GM23338 (cell line): ENCODE results near the gene STX5. TPM values are rescaled to one million over a fixed set of nuclear protein-coding genes. Genes with fewer than 3 reads are reported as not detected.
A peak's percentile ranks its signal among the peaks of the same experiment; 100 is the strongest.

Experiments used
- ATAC-seq: fragments of 200-7000 bp; cut with Tn5 transposase; 3 replicates; pipeline ENCODE4 v1.9.1; 2020
- DNase-seq: peaks from one replicate; pipeline ENCODE4 v3.0.0-alpha.2; 2015; ENCODE audit warnings: low spot score
- H2AFZ ChIP-seq: fragments of 200-600 bp; sonication (generic); 2 replicates; pipeline ENCODE4 v1.8.0; 2016; ENCODE audit warnings: antibody characterized with exemption, mild to moderate bottlenecking, moderate library complexity
- H3F3A ChIP-seq: fragments of 200-600 bp; sonication (generic); replicated peaks from 2 replicates; pipeline ENCODE4 v1.8.0; 2017; ENCODE audit warnings: antibody characterized with exemption, mixed run types, low read depth
- H3K27ac ChIP-seq: fragments of 200-600 bp; sonication (generic); 2 replicates; pipeline ENCODE4 v1.6.1; 2016; ENCODE audit warnings: low read depth
- H3K27me3 ChIP-seq: fragments of 200-600 bp; sonication (generic); 2 replicates; pipeline ENCODE4 v1.8.0; 2016; ENCODE audit warnings: mild to moderate bottlenecking, mixed run types, moderate library complexity; ENCODE audit not compliant: insufficient read depth
- H3K36me3 ChIP-seq: fragments of 200-600 bp; sonication (generic); 2 replicates; pipeline ENCODE4 v1.8.0; 2016; ENCODE audit warnings: mild to moderate bottlenecking; ENCODE audit not compliant: insufficient read depth
- H3K4me1 ChIP-seq: fragments of 200-600 bp; sonication (generic); 2 replicates; pipeline ENCODE4 v1.8.0; 2016; ENCODE audit warnings: mild to moderate bottlenecking, moderate library complexity; ENCODE audit not compliant: insufficient read depth
- H3K4me2 ChIP-seq: fragments of 200-600 bp; sonication (generic); 2 replicates; pipeline ENCODE4 v1.7.1; 2017; ENCODE audit warnings: mixed run types
- H3K4me3 ChIP-seq: fragments of 200-600 bp; sonication (generic); 2 replicates; pipeline ENCODE4 v1.6.1; 2016; ENCODE audit warnings: mixed run types
- H3K79me2 ChIP-seq: fragments of 200-600 bp; sonication (generic); replicated peaks from 2 replicates; pipeline ENCODE4 v1.8.0; 2017; ENCODE audit warnings: mild to moderate bottlenecking; ENCODE audit not compliant: insufficient read depth
- H3K9me2 ChIP-seq: fragments of 200-600 bp; sonication (generic); 2 replicates; pipeline ENCODE4 v1.8.0; 2017; ENCODE audit not compliant: insufficient read depth
- H4K20me1 ChIP-seq: fragments of 200-600 bp; sonication (generic); replicated peaks from 2 replicates; pipeline ENCODE4 v1.8.0; 2017; ENCODE audit warnings: mild to moderate bottlenecking; ENCODE audit not compliant: insufficient read depth
- H3K27ac Mint-ChIP-seq: 2 replicates; pipeline ENCODE4 v1.8.0; 2020; ENCODE audit warnings: inconsistent platforms, mild to moderate bottlenecking, moderate library complexity, mixed read lengths
- H3K27me3 Mint-ChIP-seq: 3 replicates; pipeline ENCODE4 v1.8.0; 2022; ENCODE audit warnings: low read depth, mild to moderate bottlenecking, moderate library complexity, mixed read lengths, inconsistent platforms; ENCODE audit not compliant: insufficient read depth, poor library complexity
- H3K36me3 Mint-ChIP-seq: 3 replicates; pipeline ENCODE4 v1.8.0; 2021; ENCODE audit warnings: low read depth, mild to moderate bottlenecking, inconsistent platforms, moderate library complexity, mixed read lengths
- H3K4me1 Mint-ChIP-seq: 3 replicates; pipeline ENCODE4 v1.8.0; 2020; ENCODE audit warnings: mild to moderate bottlenecking, inconsistent platforms, mixed read lengths
- H3K4me3 Mint-ChIP-seq: 3 replicates; pipeline ENCODE4 v1.8.0; 2021; ENCODE audit warnings: moderate library complexity, mild to moderate bottlenecking, inconsistent platforms, mixed read lengths
- H3K9me3 Mint-ChIP-seq: 3 replicates; pipeline ENCODE4 v1.8.0; 2020; ENCODE audit warnings: moderate library complexity, mild to moderate bottlenecking, inconsistent platforms, mixed read lengths
- CREB1 ChIP-seq: fragments of 250-450 bp; sonication (Bioruptor Pico); IDR thresholded peaks from 2 replicates; pipeline ENCODE4 v1.5.0; 2020; ENCODE audit warnings: low read depth, mild to moderate bottlenecking, moderate library complexity
- EZH2 ChIP-seq: fragments of 200-600 bp; sonication (generic); IDR thresholded peaks from one replicate; pipeline ENCODE4 v1.8.0; 2017; ENCODE audit warnings: antibody characterized with exemption, mild to moderate bottlenecking, low read depth; ENCODE audit not compliant: unreplicated experiment
- EZH2phosphoT487 ChIP-seq: fragments of 200-600 bp; sonication (generic); IDR thresholded peaks from one replicate; pipeline ENCODE4 v1.8.1; 2018; ENCODE audit warnings: antibody characterized with exemption; ENCODE audit not compliant: unreplicated experiment
- JUNB ChIP-seq: IDR thresholded peaks from one replicate; pipeline ENCODE4 v1.6.1; 2016; ENCODE audit warnings: antibody characterized with exemption; ENCODE audit not compliant: unreplicated experiment
- NANOG ChIP-seq: IDR thresholded peaks from 2 replicates; pipeline ENCODE4 v1.6.1; 2016; ENCODE audit warnings: antibody characterized with exemption, borderline replicate concordance
- POLR2AphosphoS5 ChIP-seq: IDR thresholded peaks from 2 replicates; pipeline ENCODE4 v1.6.1; 2016; ENCODE audit warnings: antibody characterized with exemption, low read depth
- STAT1 ChIP-seq: IDR thresholded peaks from one replicate; pipeline ENCODE4 v1.6.1; 2016; ENCODE audit warnings: antibody characterized with exemption; ENCODE audit not compliant: unreplicated experiment
- ZNF114 ChIP-seq: fragments of 250-450 bp; sonication (Bioruptor Pico); IDR thresholded peaks from 2 replicates; pipeline ENCODE4 v1.5.0; 2020; ENCODE audit warnings: mild to moderate bottlenecking, moderate library complexity
- polyA plus RNA-seq: library from polyadenylated mRNA; unstranded; fragments of >200 nt; fragmentation: Nextera tagmentation; extraction: Ambion mirVana; gene quantifications from 2 replicates; pipeline ENCODE4 v1.2.1, GENCODE V29; 2016
- total RNA-seq: library from RNA; depleted of rRNA; stranded (reverse); fragments of >200 nt; shearing (Covaris generic); gene quantifications from 2 replicates; pipeline ENCODE4 v1.2.3, GENCODE V29; 2014
- TF ChIP-seq, protein P1 (sequence below), 2 experiments: fragments of 200-600 bp in 1 of 2; sonication (generic) in 1 of 2; conservative IDR thresholded peaks; 2 replicates each; pipeline versions ENCODE4 v1.5.1 to v1.6.1; 2016 to 2017; ENCODE audit warnings: antibody characterized with exemption in 2 of 2, low read depth in 2 of 2, mild to moderate bottlenecking in 2 of 2, moderate library complexity in 1 of 2
- TF ChIP-seq, protein P2 (sequence below): fragments of 250-450 bp; sonication (Bioruptor Pico); IDR thresholded peaks from 2 replicates; pipeline ENCODE4 v1.5.0; 2020; ENCODE audit warnings: mild to moderate bottlenecking, moderate library complexity
- TF ChIP-seq, protein P3 (sequence below): IDR thresholded peaks from 2 replicates; pipeline ENCODE4 v1.6.1; 2016; ENCODE audit warnings: antibody characterized with exemption

The STX5 gene
- total and polyA plus RNA-seq, 2 experiments from 2014 or later, result 7.7 to 22.2 TPM

DNA sequence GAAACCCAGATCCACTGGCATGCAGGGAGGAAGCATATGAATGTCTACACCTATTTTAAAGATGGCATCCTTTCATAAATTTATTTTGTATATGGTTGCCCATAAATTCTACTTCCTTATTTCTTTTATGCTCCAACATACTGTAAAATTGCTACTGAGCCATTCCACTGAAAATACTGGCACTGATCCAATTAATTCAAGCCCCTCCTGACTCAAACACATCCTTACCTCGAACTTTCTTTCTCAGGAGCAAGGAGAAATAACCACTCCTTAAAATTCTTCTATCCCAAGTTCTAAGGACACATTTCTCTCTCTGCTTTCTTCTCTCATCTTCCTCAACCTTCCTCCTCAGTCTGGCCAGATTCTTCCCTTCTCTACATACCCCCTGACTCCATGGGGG lies 21.1 kb downstream of the STX5 start:
- TF ChIP-seq, protein P1, sequence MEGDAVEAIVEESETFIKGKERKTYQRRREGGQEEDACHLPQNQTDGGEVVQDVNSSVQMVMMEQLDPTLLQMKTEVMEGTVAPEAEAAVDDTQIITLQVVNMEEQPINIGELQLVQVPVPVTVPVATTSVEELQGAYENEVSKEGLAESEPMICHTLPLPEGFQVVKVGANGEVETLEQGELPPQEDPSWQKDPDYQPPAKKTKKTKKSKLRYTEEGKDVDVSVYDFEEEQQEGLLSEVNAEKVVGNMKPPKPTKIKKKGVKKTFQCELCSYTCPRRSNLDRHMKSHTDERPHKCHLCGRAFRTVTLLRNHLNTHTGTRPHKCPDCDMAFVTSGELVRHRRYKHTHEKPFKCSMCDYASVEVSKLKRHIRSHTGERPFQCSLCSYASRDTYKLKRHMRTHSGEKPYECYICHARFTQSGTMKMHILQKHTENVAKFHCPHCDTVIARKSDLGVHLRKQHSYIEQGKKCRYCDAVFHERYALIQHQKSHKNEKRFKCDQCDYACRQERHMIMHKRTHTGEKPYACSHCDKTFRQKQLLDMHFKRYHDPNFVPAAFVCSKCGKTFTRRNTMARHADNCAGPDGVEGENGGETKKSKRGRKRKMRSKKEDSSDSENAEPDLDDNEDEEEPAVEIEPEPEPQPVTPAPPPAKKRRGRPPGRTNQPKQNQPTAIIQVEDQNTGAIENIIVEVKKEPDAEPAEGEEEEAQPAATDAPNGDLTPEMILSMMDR (conservative IDR thresholded peaks at IDR 0.05; ENCODE audit: low read depth in 2 of 2), result no peak
- TF ChIP-seq CREB1 (no peak), EZH2phosphoT487 (no peak), EZH2 (no peak), NANOG (no peak), STAT1 (no peak), ZNF114 (CRISPR knock-in tag) (no peak), JUNB (no peak)
- no peak overlapping the region for H3K4me3 Mint-ChIP-seq
- no peaks in the 10 kb centered on the region for H3K27me3 ChIP-seq
- H3K27ac Mint-ChIP-seq, result no peak overlapping the region
- no peaks in the 10 kb centered on the region for H3K9me3 Mint-ChIP-seq
- H4K20me1 ChIP-seq, result no peaks in the 10 kb centered on the region
- H3K4me2 ChIP-seq, result no peak overlapping the region
- no peaks in the 10 kb centered on the region for H3K9me2 ChIP-seq
- no peaks in the 10 kb centered on the region for H3K36me3 Mint-ChIP-seq
- no peak overlapping the region for H3K4me3 ChIP-seq
- no peaks in the 10 kb centered on the region for H3K36me3 ChIP-seq
- DNase-seq (no peak), ATAC-seq (no peak)
- peaks cover 9% of the 10 kb centered on the region; the same call in 1 of the 2 replicates for H3K4me1 ChIP-seq
- H3K4me1 Mint-ChIP-seq, result peaks cover 10% of the 10 kb centered on the region
- H3K27me3 Mint-ChIP-seq, result peaks cover 4% of the 10 kb centered on the region
- no peaks in the 10 kb centered on the region for H3K79me2 ChIP-seq
- H2AFZ ChIP-seq, result no peak overlapping the region
- H3F3A ChIP-seq, result peaks cover 12% of the 10 kb centered on the region; the same call in 1 of the 2 replicates
- H3K27ac ChIP-seq, result no peak overlapping the region

DNA sequence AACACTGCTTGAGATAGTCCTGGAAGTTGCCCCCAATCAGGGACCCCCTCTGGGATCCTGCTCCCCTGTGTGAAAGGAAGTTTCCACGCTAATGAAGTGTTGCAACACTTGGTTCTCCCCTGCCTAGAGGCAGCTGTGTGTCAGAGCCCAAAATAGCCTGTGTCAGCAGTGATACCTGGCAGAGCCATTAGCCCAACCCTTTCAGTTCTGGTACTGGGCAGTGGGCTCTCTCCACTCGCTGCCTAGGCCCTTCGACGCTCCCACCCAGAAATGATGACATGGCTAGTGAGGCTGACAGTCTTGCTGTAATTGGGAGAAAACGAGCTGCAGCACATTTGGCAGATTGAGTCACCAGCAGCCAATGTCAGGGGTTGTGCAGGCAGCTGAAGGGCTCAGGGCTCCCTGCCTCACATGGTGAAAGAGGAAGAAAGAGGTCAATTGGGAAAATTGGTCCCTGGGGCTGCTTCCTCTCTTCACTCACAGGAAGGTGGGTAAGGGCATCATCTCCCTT lies 25.2 kb downstream of the STX5 start:
- no peaks in the 10 kb centered on the region for H3K9me3 Mint-ChIP-seq
- H3K4me3 Mint-ChIP-seq, result peak overlapping the region; percentile 97
- no peak overlapping the region for H3K27ac Mint-ChIP-seq
- peaks cover 27% of the 10 kb centered on the region for H3K79me2 ChIP-seq
- peak overlapping the region; percentile 73 for H3K4me3 ChIP-seq
- H3K36me3 Mint-ChIP-seq, result peaks cover 21% of the 10 kb centered on the region
- H3K27me3 Mint-ChIP-seq, result peaks cover 6% of the 10 kb centered on the region
- H2AFZ ChIP-seq, result peak overlapping the region; percentile 98; the same call in 1 of the 2 replicates
- H3K9me2 ChIP-seq, result no peaks in the 10 kb centered on the region
- ATAC-seq (no peak), DNase-seq (no peak)
- H3F3A ChIP-seq, result peaks cover 12% of the 10 kb centered on the region
- H3K4me1 Mint-ChIP-seq, result peaks cover 18% of the 10 kb centered on the region
- no peaks in the 10 kb centered on the region for H3K27me3 ChIP-seq
- peaks cover 13% of the 10 kb centered on the region; the same call in 1 of the 2 replicates for H3K36me3 ChIP-seq
- H3K4me1 ChIP-seq, result peaks cover 14% of the 10 kb centered on the region; the same call in 1 of the 2 replicates
- peaks cover 10% of the 10 kb centered on the region for H4K20me1 ChIP-seq
- peak overlapping the region; percentile 94 for H3K4me2 ChIP-seq
- H3K27ac ChIP-seq, result 0 out of 2 replicates have a peak overlapping the region, but pooled peaks have one; percentile 92
- no peak for TF ChIP-seq NANOG
- no peak for TF ChIP-seq EZH2phosphoT487
- no peak for TF ChIP-seq STAT1
- TF ChIP-seq EZH2, result no peak
- TF ChIP-seq, protein P2, sequence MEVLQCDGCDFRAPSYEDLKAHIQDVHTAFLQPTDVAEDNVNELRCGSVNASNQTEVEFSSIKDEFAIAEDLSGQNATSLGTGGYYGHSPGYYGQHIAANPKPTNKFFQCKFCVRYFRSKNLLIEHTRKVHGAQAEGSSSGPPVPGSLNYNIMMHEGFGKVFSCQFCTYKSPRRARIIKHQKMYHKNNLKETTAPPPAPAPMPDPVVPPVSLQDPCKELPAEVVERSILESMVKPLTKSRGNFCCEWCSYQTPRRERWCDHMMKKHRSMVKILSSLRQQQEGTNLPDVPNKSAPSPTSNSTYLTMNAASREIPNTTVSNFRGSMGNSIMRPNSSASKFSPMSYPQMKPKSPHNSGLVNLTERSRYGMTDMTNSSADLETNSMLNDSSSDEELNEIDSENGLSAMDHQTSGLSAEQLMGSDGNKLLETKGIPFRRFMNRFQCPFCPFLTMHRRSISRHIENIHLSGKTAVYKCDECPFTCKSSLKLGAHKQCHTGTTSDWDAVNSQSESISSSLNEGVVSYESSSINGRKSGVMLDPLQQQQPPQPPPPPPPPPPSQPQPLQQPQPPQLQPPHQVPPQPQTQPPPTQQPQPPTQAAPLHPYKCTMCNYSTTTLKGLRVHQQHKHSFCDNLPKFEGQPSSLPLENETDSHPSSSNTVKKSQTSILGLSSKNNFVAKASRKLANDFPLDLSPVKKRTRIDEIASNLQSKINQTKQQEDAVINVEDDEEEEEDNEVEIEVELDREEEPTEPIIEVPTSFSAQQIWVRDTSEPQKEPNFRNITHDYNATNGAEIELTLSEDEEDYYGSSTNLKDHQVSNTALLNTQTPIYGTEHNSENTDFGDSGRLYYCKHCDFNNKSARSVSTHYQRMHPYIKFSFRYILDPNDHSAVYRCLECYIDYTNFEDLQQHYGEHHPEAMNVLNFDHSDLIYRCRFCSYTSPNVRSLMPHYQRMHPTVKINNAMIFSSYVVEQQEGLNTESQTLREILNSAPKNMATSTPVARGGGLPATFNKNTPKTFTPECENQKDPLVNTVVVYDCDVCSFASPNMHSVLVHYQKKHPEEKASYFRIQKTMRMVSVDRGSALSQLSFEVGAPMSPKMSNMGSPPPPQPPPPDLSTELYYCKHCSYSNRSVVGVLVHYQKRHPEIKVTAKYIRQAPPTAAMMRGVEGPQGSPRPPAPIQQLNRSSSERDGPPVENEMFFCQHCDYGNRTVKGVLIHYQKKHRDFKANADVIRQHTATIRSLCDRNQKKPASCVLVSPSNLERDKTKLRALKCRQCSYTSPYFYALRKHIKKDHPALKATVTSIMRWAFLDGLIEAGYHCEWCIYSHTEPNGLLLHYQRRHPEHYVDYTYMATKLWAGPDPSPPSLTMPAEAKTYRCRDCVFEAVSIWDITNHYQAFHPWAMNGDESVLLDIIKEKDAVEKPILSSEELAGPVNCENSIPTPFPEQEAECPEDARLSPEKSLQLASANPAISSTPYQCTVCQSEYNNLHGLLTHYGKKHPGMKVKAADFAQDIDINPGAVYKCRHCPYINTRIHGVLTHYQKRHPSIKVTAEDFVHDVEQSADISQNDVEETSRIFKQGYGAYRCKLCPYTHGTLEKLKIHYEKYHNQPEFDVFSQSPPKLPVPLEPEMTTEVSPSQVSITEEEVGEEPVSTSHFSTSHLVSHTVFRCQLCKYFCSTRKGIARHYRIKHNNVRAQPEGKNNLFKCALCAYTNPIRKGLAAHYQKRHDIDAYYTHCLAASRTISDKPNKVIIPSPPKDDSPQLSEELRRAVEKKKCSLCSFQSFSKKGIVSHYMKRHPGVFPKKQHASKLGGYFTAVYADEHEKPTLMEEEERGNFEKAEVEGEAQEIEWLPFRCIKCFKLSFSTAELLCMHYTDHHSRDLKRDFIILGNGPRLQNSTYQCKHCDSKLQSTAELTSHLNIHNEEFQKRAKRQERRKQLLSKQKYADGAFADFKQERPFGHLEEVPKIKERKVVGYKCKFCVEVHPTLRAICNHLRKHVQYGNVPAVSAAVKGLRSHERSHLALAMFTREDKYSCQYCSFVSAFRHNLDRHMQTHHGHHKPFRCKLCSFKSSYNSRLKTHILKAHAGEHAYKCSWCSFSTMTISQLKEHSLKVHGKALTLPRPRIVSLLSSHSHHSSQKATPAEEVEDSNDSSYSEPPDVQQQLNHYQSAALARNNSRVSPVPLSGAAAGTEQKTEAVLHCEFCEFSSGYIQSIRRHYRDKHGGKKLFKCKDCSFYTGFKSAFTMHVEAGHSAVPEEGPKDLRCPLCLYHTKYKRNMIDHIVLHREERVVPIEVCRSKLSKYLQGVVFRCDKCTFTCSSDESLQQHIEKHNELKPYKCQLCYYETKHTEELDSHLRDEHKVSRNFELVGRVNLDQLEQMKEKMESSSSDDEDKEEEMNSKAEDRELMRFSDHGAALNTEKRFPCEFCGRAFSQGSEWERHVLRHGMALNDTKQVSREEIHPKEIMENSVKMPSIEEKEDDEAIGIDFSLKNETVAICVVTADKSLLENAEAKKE, result no peak
- TF ChIP-seq, protein P3, sequence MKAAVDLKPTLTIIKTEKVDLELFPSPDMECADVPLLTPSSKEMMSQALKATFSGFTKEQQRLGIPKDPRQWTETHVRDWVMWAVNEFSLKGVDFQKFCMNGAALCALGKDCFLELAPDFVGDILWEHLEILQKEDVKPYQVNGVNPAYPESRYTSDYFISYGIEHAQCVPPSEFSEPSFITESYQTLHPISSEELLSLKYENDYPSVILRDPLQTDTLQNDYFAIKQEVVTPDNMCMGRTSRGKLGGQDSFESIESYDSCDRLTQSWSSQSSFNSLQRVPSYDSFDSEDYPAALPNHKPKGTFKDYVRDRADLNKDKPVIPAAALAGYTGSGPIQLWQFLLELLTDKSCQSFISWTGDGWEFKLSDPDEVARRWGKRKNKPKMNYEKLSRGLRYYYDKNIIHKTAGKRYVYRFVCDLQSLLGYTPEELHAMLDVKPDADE, result no peak
- TF ChIP-seq JUNB, result no peak
- TF ChIP-seq POLR2AphosphoS5, result no peak
